ENCODE measurements around the gene SLFN12L. TPM values are rescaled to one million over a fixed set of nuclear protein-coding genes. Genes with fewer than 3 reads are reported as not detected.

The SLFN12L gene
- total RNA-seq, 4 donors from 2014 or later: 1.2 to 3.5 (median 1.6) TPM

GRCh38 chr17:35489944-35490343 lies 47.5 kb downstream of the SLFN12L start:
- no peak for DNase-seq
- Histone ChIP-seq H3K4me1 (peaks cover 4 to 11% of the 10 kb centered on the region in 2 donors), H3K27me3 (peaks cover 36% of the 10 kb centered on the region), H3K27ac (no peak overlapping the region), H3K9me3 (no peaks in the 10 kb centered on the region), H3K36me3 (no peaks in the 10 kb centered on the region), H3K4me3 (replicated peaks in 1 of 3) (no peak overlapping the region)
- intact Hi-C loops (cut with DNase I): no loop called here
- 21 to 29% methylated on average over 18 of the region's 18 CpGs for WGBS, 2 donors
- no peak for TF ChIP-seq POLR2A (IDR thresholded peaks at IDR 0.05)
- no peak for TF ChIP-seq CTCF (IDR thresholded peaks at IDR 0.05)

GRCh38 chr17:35488991-35489390 lies 48.5 kb downstream of the SLFN12L start:
- H3K4me1 ChIP-seq: peaks cover 4 to 11% of the 10 kb centered on the region in 2 donors
- H3K36me3 ChIP-seq: no peaks in the 10 kb centered on the region
- no peaks in the 10 kb centered on the region for H3K9me3 ChIP-seq
- H3K27ac ChIP-seq: no peak overlapping the region
- TF ChIP-seq POLR2A (IDR thresholded peaks at IDR 0.05) (no peak), CTCF (IDR thresholded peaks at IDR 0.05) (no peak)
- intact Hi-C loops (cut with DNase I): no loop called here
- peaks cover 35% of the 10 kb centered on the region for H3K27me3 ChIP-seq
- no peak overlapping the region for H3K4me3 ChIP-seq (replicated peaks in 1 of 3)
- 24 to 29% methylated on average over 15 of the region's 15 CpGs for WGBS, 2 donors
- DNase-seq: no peak

- peak overlapping the region in 2 of 3 donors; percentile 47 for H3K4me3 ChIP-seq (replicated peaks in 1 of 3)
- peaks cover 40% of the 10 kb centered on the region for H3K27me3 ChIP-seq
- peak overlapping the region in 1 of 3 donors; percentile 58 for H3K27ac ChIP-seq
- peak; percentile 70 to 74 for DNase-seq
- peaks cover 4 to 11% of the 10 kb centered on the region in 2 donors for H3K4me1 ChIP-seq
- no peak for TF ChIP-seq CTCF (IDR thresholded peaks at IDR 0.05)
- no peak for TF ChIP-seq POLR2A (IDR thresholded peaks at IDR 0.05)
- H3K36me3 ChIP-seq: no peaks in the 10 kb centered on the region
- WGBS, 2 donors: 9% methylated on average over 35 to 38 of the region's 42 CpGs
- intact Hi-C loops (cut with DNase I): no loop called here
- H3K9me3 ChIP-seq: no peaks in the 10 kb centered on the region
Measured at GRCh38 chr17:35486920-35487732, 50.4 kb downstream of the SLFN12L start.

GRCh38 chr17:35479271-35479670 lies 58.2 kb downstream of the SLFN12L start:
- 78% methylated on average over 5 of the region's 5 CpGs for WGBS, 2 donors
- intact Hi-C loops (cut with DNase I): no loop called here
- peaks cover 5% of the 10 kb centered on the region for H3K27me3 ChIP-seq
- no peaks in the 10 kb centered on the region for H3K4me1 ChIP-seq
- no peak for TF ChIP-seq CTCF (IDR thresholded peaks at IDR 0.05)
- DNase-seq: no peak
- H3K4me3 ChIP-seq (replicated peaks in 1 of 3): no peak overlapping the region
- H3K27ac ChIP-seq: no peak overlapping the region
- H3K36me3 ChIP-seq: no peaks in the 10 kb centered on the region
- no peaks in the 10 kb centered on the region for H3K9me3 ChIP-seq

GRCh38 chr17:35477248-35477647 lies 60.2 kb downstream of the SLFN12L start:
- TF ChIP-seq POLR2A (IDR thresholded peaks at IDR 0.05) (no peak), CTCF (IDR thresholded peaks at IDR 0.05) (no peak)
- peaks cover under 1% of the 10 kb centered on the region for H3K27me3 ChIP-seq
- 69 to 76% methylated on average over 5 of the region's 5 CpGs for WGBS, 2 donors
- H3K27ac ChIP-seq: no peak overlapping the region
- H3K9me3 ChIP-seq: no peaks in the 10 kb centered on the region
- no peaks in the 10 kb centered on the region for H3K36me3 ChIP-seq
- no peak for DNase-seq
- no peak overlapping the region for H3K4me3 ChIP-seq (replicated peaks in 1 of 3)
- intact Hi-C loops (cut with DNase I): no loop called here
- no peaks in the 10 kb centered on the region for H3K4me1 ChIP-seq
